Suprapubic skin (tissue), 4 donors: ENCODE measurements around the gene TRIM46. TPM values are rescaled to one million over a fixed set of nuclear protein-coding genes. Genes with fewer than 3 reads are reported as not detected.

Source experiments
- DNase-seq, 2 donors: peaks; one replicate each; pipeline ENCODE4 v3.0.0-alpha.2; 2019; ENCODE audit warnings: low spot score in 2 of 2
- H3K27ac ChIP-seq: fragments of 200-600 bp; sonication (generic); one replicate; pipeline ENCODE4 v1.5.1; 2019
- H3K27me3 ChIP-seq: fragments of 200-600 bp; sonication (generic); one replicate; pipeline ENCODE4 v1.5.1; 2019
- H3K36me3 ChIP-seq: fragments of 200-600 bp; sonication (generic); one replicate; pipeline ENCODE4 v1.5.1; 2019
- H3K4me1 ChIP-seq: fragments of 200-600 bp; sonication (generic); one replicate; pipeline ENCODE4 v1.5.1; 2019
- H3K4me3 ChIP-seq: fragments of 200-600 bp; sonication (generic); one replicate; pipeline ENCODE4 v1.5.1; 2019; ENCODE audit warnings: mild to moderate bottlenecking
- H3K9me3 ChIP-seq: fragments of 200-600 bp; sonication (generic); one replicate; pipeline ENCODE4 v1.5.1; 2019
- EP300 ChIP-seq: sonication (generic); formaldehyde crosslinking; IDR thresholded peaks from one replicate; pipeline ENCODE4 v1.6.1; 2017; ENCODE audit warnings: antibody characterized with exemption
- POLR2A ChIP-seq, 2 donors: fragments of 450-650 bp; IDR thresholded peaks; one replicate each; pipeline ENCODE4 v1.6.1; 2017; ENCODE audit warnings: antibody characterized with exemption in 2 of 2, mild to moderate bottlenecking in 2 of 2, moderate library complexity in 2 of 2
- POLR2AphosphoS5 ChIP-seq, 3 donors: sonication (generic); formaldehyde crosslinking; IDR thresholded peaks; one replicate each; pipeline ENCODE4 v1.6.1; 2017; ENCODE audit warnings: antibody characterized with exemption in 3 of 3
- WGBS: methylation state at CpG from one replicate; pipeline ENCODE4 v1.1.5; 2018; 5-methylcytosine and 5-hydroxymethylcytosine counted together
- total RNA-seq, 4 donors: library from RNA; depleted of rRNA; stranded (reverse); fragments of >200 nt; gene quantifications; one replicate each; pipeline ENCODE4 v1.1.0, GENCODE V29; 2016
- TF ChIP-seq, protein P1 (sequence below), 2 donors: fragments of 200-600 bp in 1 of 2; fragments of 450-650 bp in 1 of 2; sonication (generic) in 1 of 2; IDR thresholded peaks; one replicate each; pipeline ENCODE4 v1.5.1; 2016 to 2019; ENCODE audit warnings: antibody characterized with exemption in 2 of 2, mild to moderate bottlenecking in 1 of 2, moderate library complexity in 1 of 2

TRIM46 gene
- total RNA-seq, 4 donors from 2014 or later, result 0.34 to 0.80 TPM; not detected in 2

DNA sequence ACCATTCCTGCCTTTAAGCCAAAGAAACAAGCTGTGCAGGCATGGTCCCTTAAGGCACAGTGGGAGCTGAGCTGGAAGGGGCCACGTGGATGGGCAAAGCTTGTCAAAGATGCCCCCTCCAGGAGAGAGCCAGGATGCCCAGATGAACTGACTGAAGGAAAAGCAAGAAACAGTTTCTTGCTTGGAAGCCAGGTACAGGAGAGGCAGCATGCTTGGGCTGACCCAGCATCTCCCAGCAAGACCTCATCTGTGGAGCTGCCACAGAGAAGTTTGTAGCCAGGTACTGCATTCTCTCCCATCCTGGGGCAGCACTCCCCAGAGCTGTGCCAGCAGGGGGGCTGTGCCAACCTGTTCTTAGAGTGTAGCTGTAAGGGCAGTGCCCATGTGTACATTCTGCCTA, 39.3 kb upstream of the TRIM46 start:
- TF ChIP-seq POLR2A (IDR thresholded peaks at IDR 0.05), result no peak
- no peak for TF ChIP-seq POLR2AphosphoS5 (IDR thresholded peaks at IDR 0.05)
- TF ChIP-seq EP300, result no peak
- TF ChIP-seq, protein P1, sequence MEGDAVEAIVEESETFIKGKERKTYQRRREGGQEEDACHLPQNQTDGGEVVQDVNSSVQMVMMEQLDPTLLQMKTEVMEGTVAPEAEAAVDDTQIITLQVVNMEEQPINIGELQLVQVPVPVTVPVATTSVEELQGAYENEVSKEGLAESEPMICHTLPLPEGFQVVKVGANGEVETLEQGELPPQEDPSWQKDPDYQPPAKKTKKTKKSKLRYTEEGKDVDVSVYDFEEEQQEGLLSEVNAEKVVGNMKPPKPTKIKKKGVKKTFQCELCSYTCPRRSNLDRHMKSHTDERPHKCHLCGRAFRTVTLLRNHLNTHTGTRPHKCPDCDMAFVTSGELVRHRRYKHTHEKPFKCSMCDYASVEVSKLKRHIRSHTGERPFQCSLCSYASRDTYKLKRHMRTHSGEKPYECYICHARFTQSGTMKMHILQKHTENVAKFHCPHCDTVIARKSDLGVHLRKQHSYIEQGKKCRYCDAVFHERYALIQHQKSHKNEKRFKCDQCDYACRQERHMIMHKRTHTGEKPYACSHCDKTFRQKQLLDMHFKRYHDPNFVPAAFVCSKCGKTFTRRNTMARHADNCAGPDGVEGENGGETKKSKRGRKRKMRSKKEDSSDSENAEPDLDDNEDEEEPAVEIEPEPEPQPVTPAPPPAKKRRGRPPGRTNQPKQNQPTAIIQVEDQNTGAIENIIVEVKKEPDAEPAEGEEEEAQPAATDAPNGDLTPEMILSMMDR (IDR thresholded peaks at IDR 0.05), result no peak
- no peak for DNase-seq
- Histone ChIP-seq H3K27ac (peak overlapping the region; percentile 100), H3K4me3 (peak overlapping the region; percentile 61), H3K36me3 (peaks cover 30% of the 10 kb centered on the region), H3K27me3 (no peaks in the 10 kb centered on the region), H3K9me3 (no peaks in the 10 kb centered on the region), H3K4me1 (peaks cover 84% of the 10 kb centered on the region)
- 50% methylated on average over 1 of the region's 1 CpG for WGBS

DNA sequence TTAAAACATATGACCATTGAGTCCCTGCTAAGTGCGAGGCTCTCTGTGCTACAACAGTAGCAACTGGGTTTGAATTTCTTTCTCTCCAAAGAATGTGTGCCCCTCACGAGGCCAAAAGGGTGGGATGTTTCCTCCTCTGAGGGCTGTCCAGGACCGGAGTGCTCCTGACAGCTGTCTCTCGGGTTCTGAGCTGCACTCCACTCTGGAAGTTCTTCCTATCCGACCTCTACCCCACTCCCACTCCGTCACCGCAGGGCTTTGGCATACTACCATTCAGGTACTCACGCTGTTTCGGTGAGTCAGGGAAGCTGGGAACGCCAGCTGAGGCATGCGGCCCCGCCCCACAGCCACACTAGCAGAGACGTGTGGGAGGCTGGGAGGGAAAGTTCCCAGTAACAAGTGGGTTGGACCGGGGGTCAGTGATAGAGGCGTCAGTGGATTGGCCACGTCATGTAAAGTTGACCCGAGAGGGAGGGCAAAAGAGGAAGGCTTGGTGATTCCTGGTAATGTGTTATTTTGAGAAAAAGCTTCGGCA, 38.7 kb upstream of the TRIM46 start:
- DNase-seq, result peak; percentile 94 to 97
- H3K27me3 ChIP-seq, result no peaks in the 10 kb centered on the region
- H3K27ac ChIP-seq, result peak overlapping the region; percentile 100
- peaks cover 30% of the 10 kb centered on the region for H3K36me3 ChIP-seq
- TF ChIP-seq EP300, result no peak
- TF ChIP-seq, protein P1 (IDR thresholded peaks at IDR 0.05), result no peak
- peak in 1 of 2 donors; percentile 4 for TF ChIP-seq POLR2A (IDR thresholded peaks at IDR 0.05)
- peak; percentile 32 to 54 (median 54) for TF ChIP-seq POLR2AphosphoS5 (IDR thresholded peaks at IDR 0.05)
- H3K4me1 ChIP-seq, result peaks cover 84% of the 10 kb centered on the region
- no peaks in the 10 kb centered on the region for H3K9me3 ChIP-seq
- WGBS, result 4% methylated on average over 18 of the region's 18 CpGs
- peak overlapping the region; percentile 61 for H3K4me3 ChIP-seq

DNA sequence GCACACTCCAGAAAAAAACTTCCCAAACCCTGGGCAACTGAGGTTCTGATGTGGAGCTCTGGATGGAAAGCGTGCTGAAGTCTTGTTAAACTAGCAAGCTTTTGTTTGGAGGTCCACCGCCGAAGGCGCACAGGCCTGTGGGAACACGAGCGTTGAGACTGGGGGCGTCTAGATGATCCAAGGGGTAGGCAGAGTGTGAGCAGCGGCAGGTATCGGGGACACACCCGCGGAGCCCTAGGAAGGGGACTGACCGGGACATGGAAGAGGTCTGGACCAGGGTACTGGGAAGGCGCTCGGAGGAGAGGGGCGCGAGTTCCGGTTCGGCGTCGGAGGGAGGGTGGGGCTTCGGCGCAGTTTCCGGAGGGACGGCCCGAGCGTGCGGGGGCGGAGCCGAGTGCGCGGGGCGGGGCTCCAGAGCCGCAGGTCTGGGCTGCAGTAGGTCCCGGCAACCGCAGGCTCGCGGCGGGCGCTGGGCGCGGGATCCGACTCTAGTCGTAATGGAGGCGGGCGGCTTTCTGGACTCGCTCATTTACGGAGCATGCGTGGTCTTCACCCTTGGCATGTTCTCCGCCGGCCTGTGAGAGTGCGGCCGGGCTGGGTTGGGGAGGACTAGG, 38.1 kb upstream of the TRIM46 start, which contains the start of gene SLC50A1:
TSS of gene SLC50A1 (plus strand) at position 438 of the 614 bp plus-strand sequence. CDS start at position 498, 60 bp downstream.
- peaks cover 30% of the 10 kb centered on the region for H3K36me3 ChIP-seq
- WGBS, result under 1% methylated on average over 50 of the region's 52 CpGs
- no peaks in the 10 kb centered on the region for H3K27me3 ChIP-seq
- H3K9me3 ChIP-seq, result no peaks in the 10 kb centered on the region
- H3K4me3 ChIP-seq, result peak within 1 kb of the TSS; percentile 61
- H3K4me1 ChIP-seq, result peaks cover 80% of the 10 kb centered on the region
- TF ChIP-seq POLR2A (IDR thresholded peaks at IDR 0.05) (peak in 1 of 2 donors; percentile 78), EP300 (no peak), POLR2AphosphoS5 (IDR thresholded peaks at IDR 0.05) (peak in 1 of 3 donors; percentile 42)
- TF ChIP-seq, protein P1 (IDR thresholded peaks at IDR 0.05), result peak in 1 of 2 donors; percentile 52
- peak within 1 kb of the TSS; percentile 100 for H3K27ac ChIP-seq
- DNase-seq, result peak; percentile 97 to 98

DNA sequence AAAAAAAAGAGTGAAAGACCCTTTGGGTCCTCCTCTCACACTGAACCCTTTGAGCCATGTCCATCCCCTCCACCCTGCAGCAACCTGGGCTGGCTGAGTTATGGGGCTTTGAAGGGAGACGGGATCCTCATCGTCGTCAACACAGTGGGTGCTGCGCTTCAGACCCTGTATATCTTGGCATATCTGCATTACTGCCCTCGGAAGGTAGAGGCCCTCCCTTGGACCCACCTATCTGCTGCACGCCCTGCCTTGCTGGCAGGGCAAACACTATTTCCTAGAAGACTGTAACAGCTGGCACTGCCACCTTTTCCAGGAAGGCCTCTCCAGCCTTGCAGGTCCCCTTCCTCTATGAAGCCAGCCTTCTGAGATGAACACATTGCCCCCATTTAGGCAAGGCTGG, 36.9 kb upstream of the TRIM46 start:
- peaks cover 70% of the 10 kb centered on the region for H3K4me1 ChIP-seq

More for the DNA sequence above, 36.9 kb upstream of the TRIM46 start:
- H3K4me3 ChIP-seq, result peak overlapping the region; percentile 61
- 13% methylated on average over 6 of the region's 6 CpGs for WGBS
- H3K27ac ChIP-seq, result peak overlapping the region; percentile 100
- DNase-seq, result no peak
- TF ChIP-seq EP300, result no peak
- TF ChIP-seq POLR2A (IDR thresholded peaks at IDR 0.05), result no peak
- TF ChIP-seq POLR2AphosphoS5 (IDR thresholded peaks at IDR 0.05), result no peak
- TF ChIP-seq, protein P1 (IDR thresholded peaks at IDR 0.05), result no peak
- H3K27me3 ChIP-seq, result no peaks in the 10 kb centered on the region
- H3K9me3 ChIP-seq, result no peaks in the 10 kb centered on the region
- H3K36me3 ChIP-seq, result peaks cover 25% of the 10 kb centered on the region
